Kidney epithelial cell (primary cell): ENCODE measurements around the gene ATPAF2. TPM values are rescaled to one million over a fixed set of nuclear protein-coding genes. Genes with fewer than 3 reads are reported as not detected.

Experiments
- DNase-seq: peaks from one replicate; pipeline ENCODE4 v3.0.0-alpha.2; 2010; ENCODE audit warnings: low read depth
- H3K27me3 ChIP-seq: 2 replicates; pipeline ENCODE4 v1.6.0; 2011; ENCODE audit warnings: low read length; ENCODE audit not compliant: control insufficient read depth, insufficient read depth
- H3K36me3 ChIP-seq: 2 replicates; pipeline ENCODE4 v1.5.1; 2011; ENCODE audit warnings: low read length; ENCODE audit not compliant: control insufficient read depth, insufficient read depth
- H3K4me3 ChIP-seq: 2 replicates; pipeline ENCODE4 v1.5.1; 2011; ENCODE audit warnings: low read depth, mild to moderate bottlenecking, control low read depth, low read length
- total RNA-seq: library from RNA; depleted of rRNA; stranded (reverse); fragments of >200 nt; gene quantifications from 2 replicates; pipeline ENCODE4 v1.2.3, GENCODE V29; 2015
- TF ChIP-seq, protein P1 (sequence below): IDR thresholded peaks from 2 replicates; pipeline ENCODE4 v1.5.1; 2011; ENCODE audit warnings: mild to moderate bottlenecking, moderate library complexity, low read length, control low read depth, inconsistent platforms; ENCODE audit not compliant: insufficient read depth, poor library complexity, severe bottlenecking

The ATPAF2 gene
- 31.3 and 32.3 TPM in 2 replicates for total RNA-seq

DNA sequence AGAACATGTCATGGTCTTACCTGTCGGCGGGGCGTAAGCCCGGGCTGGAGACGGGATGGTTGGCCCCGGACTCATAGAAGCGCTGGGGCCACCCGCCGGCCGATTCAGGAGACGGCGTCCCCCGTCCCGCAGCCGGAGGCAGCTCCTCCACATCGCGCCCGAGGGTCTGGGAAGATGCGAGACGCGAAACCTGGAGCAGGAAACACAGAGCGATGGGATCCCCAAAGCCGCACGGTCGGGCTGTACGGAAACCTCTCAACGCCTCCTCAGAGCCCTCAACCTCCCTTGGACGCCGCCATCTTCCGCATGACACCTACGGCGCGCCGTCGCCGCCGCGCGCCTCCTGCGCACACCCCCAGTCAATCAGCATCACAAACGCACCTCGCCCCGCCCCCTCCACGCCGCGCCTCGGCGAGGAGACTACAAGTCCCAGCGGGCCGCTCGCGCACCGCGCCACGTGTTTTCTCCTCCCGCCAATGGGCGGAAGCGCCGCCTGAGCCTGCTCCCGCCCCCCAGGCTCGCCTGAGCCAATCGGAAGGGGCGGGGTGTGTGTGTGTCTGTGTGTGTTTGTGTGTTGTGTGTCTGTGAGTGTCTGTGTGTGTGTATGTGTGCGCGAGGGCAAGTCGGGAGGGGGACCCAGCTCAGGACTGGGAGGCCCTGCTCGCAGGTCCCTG is at the start of gene ATPAF2, which contains the start of gene GID4:
Gene ATPAF2 (minus strand): TSS at position 308 of the 674 bp plus-strand sequence. CDS start 155 bp downstream, at position 153.
Gene GID4 (plus strand): TSS at position 548 of the 674 bp plus-strand sequence. CDS start 57 bp downstream, at position 605.
- TF ChIP-seq, protein P1, sequence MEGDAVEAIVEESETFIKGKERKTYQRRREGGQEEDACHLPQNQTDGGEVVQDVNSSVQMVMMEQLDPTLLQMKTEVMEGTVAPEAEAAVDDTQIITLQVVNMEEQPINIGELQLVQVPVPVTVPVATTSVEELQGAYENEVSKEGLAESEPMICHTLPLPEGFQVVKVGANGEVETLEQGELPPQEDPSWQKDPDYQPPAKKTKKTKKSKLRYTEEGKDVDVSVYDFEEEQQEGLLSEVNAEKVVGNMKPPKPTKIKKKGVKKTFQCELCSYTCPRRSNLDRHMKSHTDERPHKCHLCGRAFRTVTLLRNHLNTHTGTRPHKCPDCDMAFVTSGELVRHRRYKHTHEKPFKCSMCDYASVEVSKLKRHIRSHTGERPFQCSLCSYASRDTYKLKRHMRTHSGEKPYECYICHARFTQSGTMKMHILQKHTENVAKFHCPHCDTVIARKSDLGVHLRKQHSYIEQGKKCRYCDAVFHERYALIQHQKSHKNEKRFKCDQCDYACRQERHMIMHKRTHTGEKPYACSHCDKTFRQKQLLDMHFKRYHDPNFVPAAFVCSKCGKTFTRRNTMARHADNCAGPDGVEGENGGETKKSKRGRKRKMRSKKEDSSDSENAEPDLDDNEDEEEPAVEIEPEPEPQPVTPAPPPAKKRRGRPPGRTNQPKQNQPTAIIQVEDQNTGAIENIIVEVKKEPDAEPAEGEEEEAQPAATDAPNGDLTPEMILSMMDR = peak; percentile 4
- Histone ChIP-seq H3K36me3 (no peaks in the 10 kb centered on the region), H3K4me3 (peak within 1 kb of the TSS; percentile 98), H3K27me3 (no peaks in the 10 kb centered on the region)
- peak; percentile 93 for DNase-seq

DNA sequence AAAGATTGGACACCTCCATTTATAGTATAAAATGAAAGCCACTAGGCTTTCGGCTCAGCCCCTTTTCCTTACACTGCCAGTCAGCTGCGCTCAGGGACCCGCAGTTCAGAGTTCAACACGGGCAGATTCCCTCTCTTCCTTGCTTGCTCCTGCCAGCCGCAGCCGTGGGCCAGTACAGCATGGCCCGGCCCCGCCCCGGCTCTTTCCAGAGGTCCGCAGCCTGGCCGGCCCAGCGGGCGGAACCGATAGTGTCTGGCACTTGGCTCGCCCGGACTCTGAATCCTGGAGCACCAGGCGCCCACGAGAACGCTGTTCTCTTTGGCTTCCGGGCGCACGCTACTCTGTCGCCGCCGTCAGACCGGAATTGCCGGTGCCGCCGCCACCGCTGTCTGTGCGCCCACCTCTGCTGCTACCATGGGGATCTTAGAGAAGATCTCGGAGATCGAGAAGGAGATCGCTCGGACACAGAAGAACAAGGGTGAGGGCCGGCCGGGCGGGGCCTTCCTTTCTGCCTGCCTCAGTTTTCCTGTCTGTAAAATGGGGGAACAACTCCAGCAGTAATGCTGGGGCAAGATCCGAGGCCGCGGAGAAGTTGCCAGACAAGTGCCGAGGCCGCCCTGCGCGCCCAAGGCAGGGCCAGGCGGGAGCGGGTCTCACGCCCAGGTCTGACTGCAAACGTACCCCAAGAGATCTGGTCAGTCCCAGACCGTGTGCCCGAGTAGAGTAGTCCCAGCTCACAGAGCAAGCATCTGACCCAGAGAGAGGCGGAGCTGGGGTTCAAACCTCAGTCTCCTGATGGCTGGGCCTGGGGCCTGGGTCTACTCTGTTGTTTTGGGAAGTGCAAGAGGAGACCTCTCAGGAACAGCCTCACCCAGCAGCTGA is 48.9 kb upstream of the ATPAF2 start, which contains the start of gene DRG2:
Gene DRG2 (plus strand): TSS at position 339 of the 882 bp plus-strand sequence. CDS start 76 bp downstream, at position 415.
- TF ChIP-seq, protein P1 = no peak
- Histone ChIP-seq H3K27me3 (no peaks in the 10 kb centered on the region), H3K4me3 (peak within 1 kb of the TSS; percentile 86), H3K36me3 (no peaks in the 10 kb centered on the region)
- DNase-seq = peak; percentile 29

DNA sequence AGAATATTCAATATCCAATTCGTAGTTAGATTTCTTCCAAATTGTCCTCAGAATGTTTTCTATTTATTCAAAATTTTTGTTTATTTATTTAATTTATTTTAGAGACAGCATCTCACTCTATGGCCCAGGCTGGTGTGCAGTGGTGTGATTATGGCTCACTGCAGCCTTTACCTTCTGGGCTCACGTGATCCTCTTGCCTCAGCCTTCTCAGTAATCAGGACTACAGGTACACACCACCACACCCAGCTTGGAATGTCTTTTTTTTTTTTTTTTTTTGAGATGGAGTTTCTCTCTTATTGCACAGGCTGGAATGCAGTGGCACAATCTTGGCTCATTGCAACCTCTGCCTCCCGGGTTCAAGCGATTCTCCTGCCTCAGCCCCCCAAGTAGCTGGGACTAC is 45.3 kb upstream of the ATPAF2 start:
- Histone ChIP-seq H3K27me3 (no peaks in the 10 kb centered on the region), H3K4me3 (no peak overlapping the region), H3K36me3 (no peaks in the 10 kb centered on the region)
- TF ChIP-seq, protein P1 = no peak
- no peak for DNase-seq

DNA sequence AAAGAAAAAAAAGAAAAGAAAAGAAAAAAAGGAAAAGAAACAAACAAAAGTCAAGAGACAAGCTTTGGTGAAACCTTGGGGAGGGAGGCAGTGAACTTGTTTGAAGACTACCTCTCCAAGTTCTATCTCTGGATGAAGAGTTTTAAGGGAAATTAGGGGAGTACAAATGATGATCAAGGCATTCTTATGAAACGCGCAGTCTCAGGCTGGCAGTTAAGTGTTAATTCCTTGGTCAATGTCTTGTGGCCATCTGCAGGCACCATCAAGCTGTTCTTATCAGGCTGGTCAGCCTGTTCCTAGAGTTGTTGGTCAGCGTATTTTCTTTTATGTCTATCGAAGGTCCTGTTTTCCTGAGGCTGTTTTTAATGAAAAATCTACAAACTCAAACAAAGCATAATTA is 40.6 kb upstream of the ATPAF2 start:
- H3K27me3 ChIP-seq = no peaks in the 10 kb centered on the region
- no peak for DNase-seq
- H3K36me3 ChIP-seq = no peaks in the 10 kb centered on the region
- H3K4me3 ChIP-seq = no peak overlapping the region
- TF ChIP-seq, protein P1 = no peak

DNA sequence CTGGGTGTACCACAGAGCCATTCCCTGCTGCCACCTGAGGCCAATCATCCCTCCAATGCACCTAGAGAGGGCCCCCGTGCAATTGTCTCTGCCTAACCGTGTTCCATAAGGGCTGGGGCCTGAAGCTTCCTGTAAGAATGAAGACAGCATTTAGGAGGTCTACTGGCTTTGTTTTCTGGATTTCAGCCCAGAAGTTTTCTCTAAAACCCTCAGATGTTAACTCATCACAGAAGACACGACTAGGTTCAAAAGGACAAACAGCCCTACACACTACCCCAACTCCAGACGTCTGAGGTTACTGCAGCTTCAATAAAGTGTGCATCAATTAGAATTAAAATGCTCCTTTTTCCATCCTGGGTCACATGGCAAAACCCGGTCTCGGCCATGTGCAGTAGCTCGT is 38.0 kb upstream of the ATPAF2 start:
- TF ChIP-seq, protein P1 = no peak
- H3K36me3 ChIP-seq = no peaks in the 10 kb centered on the region
- H3K4me3 ChIP-seq = no peak overlapping the region
- H3K27me3 ChIP-seq = no peaks in the 10 kb centered on the region
- no peak for DNase-seq
